Measurements from ENCODE around the gene FOXP1. TPM values are rescaled to one million over a fixed set of nuclear protein-coding genes. Genes with fewer than 3 reads are reported as not detected.

The FOXP1 gene
- total and polyA plus RNA-seq, 2 of the 8 experiments (the other 6 are each of a cell fraction or from before 2014, with no cell fraction given): 13.9 to 25.4 TPM

GRCh38 chr3:71143493-71143892, 440.0 kb downstream of the FOXP1 start:
- no peak overlapping the region for H2AK5ac ChIP-seq (ENCODE audit: low read depth, low read length)
- no peak overlapping the region for H3K14ac ChIP-seq (ENCODE audit: insufficient read length)
- DNase-seq (ENCODE audit: low read depth in 1 of 2, low spot score in 2 of 2) (no peak), FAIRE-seq (no peak)
- H2BK20ac ChIP-seq (ENCODE audit: low read length): no peak overlapping the region
- TF ChIP-seq ASH2L (IDR thresholded peaks at IDR 0.05; ENCODE audit: low read length): no peak
- TF ChIP-seq CTCF (IDR thresholded peaks at IDR 0.05; ENCODE audit: control extremely low read depth in 1 of 3, insufficient read depth in 1 of 3, low read depth in 1 of 3, low read length in 3 of 3): no peak
- TF ChIP-seq TCF12 (IDR thresholded peaks at IDR 0.05; ENCODE audit: low read depth, low read length): no peak
- TF ChIP-seq CTBP2 (IDR thresholded peaks at IDR 0.05; ENCODE audit: borderline replicate concordance, insufficient read depth, insufficient read length, low read length): no peak
- TF ChIP-seq RFX5 (IDR thresholded peaks at IDR 0.05; ENCODE audit: borderline replicate concordance, low read depth, low read length): no peak
- no peak for TF ChIP-seq SRF (IDR thresholded peaks at IDR 0.05; ENCODE audit: low read depth, low read length)
- no peak for TF ChIP-seq FOSL1 (IDR thresholded peaks at IDR 0.05; ENCODE audit: insufficient read depth, low read depth, low read length)
- no peak for TF ChIP-seq CBX5 (IDR thresholded peaks at IDR 0.05; ENCODE audit: low read depth, low read length)
- ChIA-PET CTCF (ENCODE audit: partially characterized antibody) (no interaction called here), POLR2A (ENCODE audit: partially characterized antibody) (interaction anchor here (0.9 kb wide), 1 partner anchor 10 kb away, joined by 3 read pairs; no protein-coding TSS in a partner anchor)
- no peak overlapping the region for H3K56ac ChIP-seq (replicated peaks; ENCODE audit: insufficient read length, low read depth, low read length)
- H2BK120ac ChIP-seq (replicated peaks; ENCODE audit: low read depth, low read length): no peak overlapping the region
- H3K79me1 ChIP-seq (ENCODE audit: low read depth, low read length): no peaks in the 10 kb centered on the region; the same call in 1 of the 2 replicates
- peaks cover 0 to 7% (median 6%) of the 10 kb centered on the region in 4 experiments; a peak in 6 of 7 replicates for H3K4me1 ChIP-seq (replicated peaks in 1 of 4; ENCODE audit: control insufficient read depth in 3 of 4, insufficient read depth in 4 of 4, low read length in 3 of 4)
- no peaks in the 10 kb centered on the region for H4K20me1 ChIP-seq (replicated peaks in 1 of 2; ENCODE audit: control insufficient read depth in 1 of 2, insufficient read depth in 2 of 2, low read length in 2 of 2)
- H3K4me2 ChIP-seq (ENCODE audit: insufficient read depth in 1 of 2, low read depth in 2 of 2, low read length in 2 of 2): no peak overlapping the region
- H3K27ac ChIP-seq (ENCODE audit: low read depth, low read length): no peak overlapping the region
- H4K8ac ChIP-seq (ENCODE audit: extremely low read depth, insufficient read depth, low read length): no peak overlapping the region
- 91% methylated on average over 4 of the region's 4 CpGs; no CpG with 5 or more reads in 1 of the 2 experiments for WGBS, 2 experiments (ENCODE audit: extremely low coverage in 1 of 2, insufficient coverage in 1 of 2, insufficient read length in 1 of 2, insufficient replicate concordance in 2 of 2, low coverage in 1 of 2, low lambda C conversion rate in 2 of 2, missing lambda C conversion rate in 1 of 2)
- H3K27me3 ChIP-seq (replicated peaks in 1 of 4; ENCODE audit: control insufficient read depth in 3 of 4, extremely low read depth in 1 of 4, insufficient read depth in 3 of 4, low read length in 3 of 4): peaks cover 0 to 1% (median 0%) of the 10 kb centered on the region in 4 experiments; a peak in 1 of 7 replicates
- H3K79me2 ChIP-seq (ENCODE audit: control insufficient read depth in 1 of 2, insufficient read depth in 2 of 2, low read length in 2 of 2): no peaks in the 10 kb centered on the region
- H3K9me3 ChIP-seq (ENCODE audit: insufficient read depth in 2 of 2, low read depth in 1 of 2, low read length in 1 of 2): no peaks in the 10 kb centered on the region
- H3K4ac ChIP-seq (replicated peaks; ENCODE audit: insufficient read length, low read depth, low read length): no peak overlapping the region
- no peak overlapping the region for H3K18ac ChIP-seq (ENCODE audit: extremely low read depth, low read length)
- H2AFZ ChIP-seq (ENCODE audit: low read length): no peak overlapping the region
- H4K91ac ChIP-seq (replicated peaks; ENCODE audit: insufficient read length, low read length): no peak overlapping the region
- no peak overlapping the region for H2BK15ac ChIP-seq (ENCODE audit: low read length)
- H3K9ac ChIP-seq (replicated peaks in 1 of 4; ENCODE audit: extremely low read depth in 1 of 4, low read depth in 3 of 4, low read length in 3 of 4): no peak overlapping the region
- no peak overlapping the region for H3K4me3 ChIP-seq (ENCODE audit: extremely low read depth in 1 of 4, insufficient read depth in 2 of 4, low read depth in 3 of 4, low read length in 4 of 4)
- no peak overlapping the region for H3K23ac ChIP-seq (ENCODE audit: insufficient read length)
- H2BK5ac ChIP-seq (ENCODE audit: low read depth, low read length): no peak overlapping the region
- H3K23me2 ChIP-seq (ENCODE audit: low read depth, low read length): no peaks in the 10 kb centered on the region
- no peak overlapping the region for H4K5ac ChIP-seq (ENCODE audit: insufficient read length, low read depth, low read length)
- no peak overlapping the region for H2BK12ac ChIP-seq (ENCODE audit: low read depth, low read length)
- no peaks in the 10 kb centered on the region for H3K36me3 ChIP-seq (ENCODE audit: control insufficient read depth in 2 of 4, insufficient read depth in 4 of 4, low read length in 3 of 4)

Measured in H1 (cell line).